ENCODE measurements around the gene RUSC1.

The RUSC1 gene

DNA sequence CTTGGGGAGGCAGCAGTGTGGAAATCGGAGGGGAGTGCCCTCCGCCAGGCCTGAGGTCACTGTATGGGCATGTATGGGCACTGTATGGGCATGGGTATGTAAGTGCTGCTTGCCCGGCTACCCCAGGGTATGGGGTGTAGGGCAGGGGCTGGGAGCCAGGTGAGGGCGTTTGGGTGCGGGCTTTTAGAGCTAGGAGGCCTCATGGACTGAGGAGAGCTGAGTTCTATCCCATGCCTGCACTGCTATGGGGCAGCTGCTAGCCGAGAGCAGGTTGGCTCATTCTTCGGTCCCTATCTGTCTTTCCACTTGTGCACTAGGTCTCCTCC lies 24.8 kb upstream of the RUSC1 start:
- DNase-seq = no peak

GRCh38 chr1:155296661-155297060 lies 24.0 kb upstream of the RUSC1 start:
- DNase-seq = no peak

- no peak for DNase-seq
These were observed 23.3 kb upstream of the RUSC1 start for GRCh38 chr1:155297384-155297783.

- no peak for DNase-seq
These were observed 20.7 kb upstream of the RUSC1 start for GRCh38 chr1:155300024-155300423.

- DNase-seq = no peak
These were observed 20.0 kb upstream of the RUSC1 start for GRCh38 chr1:155300553-155301329.

DNA sequence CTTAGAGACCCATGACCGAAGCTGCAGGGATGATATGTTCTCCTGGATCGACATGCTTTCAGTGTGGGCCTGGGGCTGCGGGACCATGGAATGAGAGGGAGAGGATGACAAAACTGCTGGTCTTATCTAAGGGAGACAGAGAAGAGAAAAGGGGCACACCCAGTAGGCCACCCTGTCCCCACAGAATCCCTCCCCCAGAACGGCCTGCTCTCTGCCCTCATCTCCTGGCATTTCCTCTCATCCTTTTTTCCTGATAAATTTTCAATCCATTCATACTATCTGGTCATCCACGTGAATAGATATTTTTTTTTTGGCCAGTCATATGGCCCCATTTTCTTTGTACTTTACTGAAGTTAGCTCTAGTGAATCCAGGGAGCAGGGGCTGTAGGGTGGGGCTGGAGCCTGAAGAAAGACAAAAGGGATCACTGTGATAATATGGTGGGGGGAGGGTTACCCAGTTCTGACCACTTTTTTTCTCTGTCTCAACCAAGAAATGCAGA lies 19.3 kb upstream of the RUSC1 start, which contains the start of gene PKLR:
Gene PKLR (minus strand): TSS at position 97 of the 500 bp plus-strand sequence. CDS start 43 bp downstream, at position 54.
- no peak for DNase-seq

GRCh38 chr1:155304558-155305063 lies 16.1 kb upstream of the RUSC1 start:
- no peak for DNase-seq

DNA sequence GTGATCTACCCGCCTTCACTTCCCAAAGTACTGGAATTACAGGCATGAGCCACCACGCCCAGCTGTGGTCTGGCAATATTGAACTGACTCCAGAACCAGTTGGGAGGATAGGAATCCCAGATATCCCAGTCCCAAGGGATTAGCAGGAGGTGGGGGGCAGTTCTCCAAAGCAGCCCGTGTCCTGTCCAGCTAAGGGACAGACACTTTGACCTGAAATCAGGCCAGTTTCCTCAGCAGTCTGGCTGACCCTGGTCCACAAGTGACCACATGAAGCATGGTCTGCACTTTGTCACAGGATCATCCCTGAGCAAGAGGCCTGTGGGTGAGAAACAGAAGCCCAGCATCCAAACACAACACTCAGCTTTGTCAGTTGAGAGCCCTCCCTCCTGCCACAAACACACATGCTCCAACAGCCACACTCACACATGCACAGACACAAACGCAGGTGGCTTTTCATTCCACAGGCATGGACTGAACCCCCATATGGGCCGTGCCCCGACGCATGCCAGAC lies 14.8 kb upstream of the RUSC1 start:
- DNase-seq = peak; percentile 34

DNA sequence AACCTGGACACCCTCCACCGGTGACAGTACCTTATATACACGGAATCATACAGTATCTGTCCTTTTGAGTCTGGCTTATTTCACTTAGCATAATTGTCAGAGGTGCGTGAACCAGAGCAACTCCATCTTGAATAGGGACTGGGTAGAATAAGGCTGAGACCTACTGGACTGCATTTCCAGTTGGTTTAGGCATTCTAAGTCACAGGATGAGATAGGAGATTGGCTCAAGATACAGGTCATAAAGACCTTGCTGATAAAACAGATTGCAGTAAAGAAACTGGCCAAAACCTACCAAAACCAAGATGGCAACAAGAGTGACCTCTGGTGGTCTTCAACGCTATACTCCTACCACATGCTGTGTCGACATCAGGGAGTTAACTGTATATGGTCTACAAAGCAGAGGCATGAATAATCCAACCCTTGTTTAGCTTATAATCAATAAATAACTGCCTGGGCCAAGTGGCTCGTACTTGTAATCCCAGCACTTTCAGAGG lies 13.4 kb upstream of the RUSC1 start:
- peak; percentile 55 for DNase-seq

- peak; percentile 99 for DNase-seq
These were observed 11.9 kb upstream of the RUSC1 start, which contains the start of gene FDPS for GRCh38 chr1:155308493-155309422. Gene FDPS, plus strand, starts transcription at chr1:155308866. Its CDS starts 924 bp downstream, at chr1:155309790.

GRCh38 chr1:155309423-155310021 lies 11.2 kb upstream of the RUSC1 start:
- DNase-seq = no peak

GRCh38 chr1:155313261-155313660 lies 7.4 kb upstream of the RUSC1 start:
- no peak for DNase-seq

DNA sequence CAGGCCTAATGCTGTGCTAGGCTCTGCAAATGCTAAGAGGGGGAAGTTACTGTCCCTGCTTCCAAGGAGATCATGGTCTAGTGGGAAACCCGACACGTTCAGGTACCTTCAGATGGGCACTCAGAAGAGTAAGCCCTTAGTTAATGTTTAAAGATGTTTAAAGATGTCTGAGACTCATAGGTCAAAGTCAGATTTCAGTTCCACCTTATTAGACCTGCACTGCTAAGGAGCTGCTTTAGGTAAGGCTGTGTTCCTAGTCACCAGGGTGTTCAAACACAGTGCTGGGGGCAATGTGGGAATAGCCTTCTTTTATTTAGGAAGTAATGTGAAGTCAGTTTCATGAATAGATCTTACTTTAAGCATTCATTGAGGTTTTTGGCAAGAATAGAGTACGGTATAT lies 3.8 kb upstream of the RUSC1 start:
- no peak for DNase-seq

- DNase-seq = no peak
These were observed 2.6 kb upstream of the RUSC1 start for GRCh38 chr1:155318082-155318481.

GRCh38 chr1:155319536-155319935 lies 1.2 kb upstream of the RUSC1 start:
- DNase-seq = no peak

GRCh38 chr1:155320252-155320651 lies 442 bp upstream of the RUSC1 start:
- no peak for DNase-seq

GRCh38 chr1:155321639-155322503 lies 1.2 kb downstream of the RUSC1 start:
- no peak for DNase-seq

DNA sequence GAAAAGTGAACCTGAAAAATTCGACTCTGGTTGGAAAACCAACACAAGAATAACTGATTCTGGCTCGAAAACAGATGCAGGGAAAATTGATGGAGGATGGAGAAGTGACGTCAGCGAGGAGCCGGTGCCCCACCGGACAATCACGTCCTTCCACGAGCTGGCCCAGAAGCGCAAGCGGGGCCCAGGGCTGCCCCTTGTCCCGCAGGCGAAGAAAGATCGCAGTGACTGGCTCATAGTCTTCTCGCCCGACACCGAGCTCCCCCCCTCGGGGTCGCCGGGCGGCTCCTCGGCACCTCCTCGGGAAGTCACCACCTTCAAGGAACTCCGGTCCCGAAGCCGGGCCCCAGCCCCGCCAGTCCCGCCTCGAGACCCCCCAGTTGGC lies 1.9 kb downstream of the RUSC1 start:
- no peak for DNase-seq

DNA sequence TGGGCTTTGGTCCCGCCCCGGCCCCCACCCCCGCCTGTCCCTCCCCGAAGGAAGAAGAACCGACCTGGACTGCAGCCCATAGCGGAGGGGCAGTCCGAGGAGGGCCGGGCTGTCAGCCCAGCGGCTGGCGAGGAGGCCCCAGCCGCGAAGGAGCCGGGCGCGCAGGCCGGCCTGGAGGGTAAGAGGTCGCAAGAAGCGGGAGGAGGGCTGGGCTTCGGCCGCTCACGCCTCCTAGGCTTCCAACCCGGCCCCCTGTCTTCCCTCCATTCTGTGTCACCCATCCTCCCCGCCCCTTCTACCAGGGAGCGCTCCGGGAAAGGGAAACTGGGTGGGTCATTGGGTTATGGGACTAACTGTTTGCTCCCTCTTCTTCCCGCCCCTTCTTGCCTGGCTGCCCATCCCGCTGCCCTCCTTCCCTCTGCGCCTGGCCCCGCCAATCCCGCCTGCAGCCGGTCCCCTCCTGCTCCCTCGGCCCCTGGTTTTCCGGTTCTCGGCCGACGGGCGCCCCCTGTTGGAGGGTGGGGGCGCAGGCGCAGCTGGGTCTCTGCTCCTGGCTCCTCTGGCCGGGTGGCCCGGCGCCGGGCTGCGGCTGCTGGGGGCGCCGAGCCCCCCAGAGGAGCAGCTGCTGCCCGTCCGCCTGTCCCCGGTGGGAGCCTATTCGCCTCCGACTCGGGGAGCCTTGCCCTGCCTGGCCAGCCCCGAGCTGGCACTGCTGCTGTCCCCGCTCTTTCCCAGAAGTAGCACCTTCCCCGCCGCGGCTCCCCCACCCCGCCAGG lies 2.4 kb downstream of the RUSC1 start:
- DNase-seq = peak; percentile 93

DNA sequence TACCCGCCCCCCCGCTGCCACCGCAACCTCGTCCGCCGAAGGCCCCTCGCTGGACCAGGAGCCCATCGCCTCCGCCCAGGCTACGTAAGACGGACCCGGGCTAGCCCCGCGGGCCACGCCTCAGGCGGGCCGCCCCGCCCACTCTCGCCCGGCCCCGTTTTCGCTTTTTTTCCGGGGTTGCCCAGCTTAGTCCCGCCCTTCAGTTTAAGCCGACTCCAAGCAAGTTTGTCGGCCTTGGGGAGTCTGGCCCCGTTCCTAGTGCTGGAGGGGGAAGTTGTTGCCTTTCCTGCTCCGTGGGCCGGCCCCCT lies 3.0 kb downstream of the RUSC1 start:
- DNase-seq = peak; percentile 89
